Measurements from ENCODE around the gene ETHE1. TPM values are rescaled to one million over a fixed set of nuclear protein-coding genes. Genes with fewer than 3 reads are reported as not detected.

Gene ETHE1
- total and polyA plus RNA-seq, 2 of the 8 experiments (the other 6 are each of a cell fraction or from before 2014, with no cell fraction given) = 19.9 to 96.0 TPM

- FAIRE-seq = no peak
- H4K5ac ChIP-seq (ENCODE audit: insufficient read length, low read depth, low read length) = no peak overlapping the region
- POLR2A ChIA-PET (ENCODE audit: partially characterized antibody) = interaction anchor here (1.3 to 2.0 kb wide), 4 partner anchors 15 to 49 kb away, joined by 3 to 9 read pairs (median 4); partner anchors contain the start of genes PINLYP and XRCC1
Observed at GRCh38 chr19:43554317-43554895, 27.4 kb upstream of the ETHE1 start.

More at GRCh38 chr19:43554317-43554895, 27.4 kb upstream of the ETHE1 start:
- H2BK15ac ChIP-seq (ENCODE audit: low read length) = no peak overlapping the region
- H3K4me1 ChIP-seq (replicated peaks in 1 of 4; ENCODE audit: control insufficient read depth in 3 of 4, insufficient read depth in 4 of 4, low read length in 3 of 4) = 0 out of 7 replicates have a peak, but pooled peaks cover 0 to 2% (median 0%) of the 10 kb centered on the region in 4 experiments
- no peak overlapping the region for H4K8ac ChIP-seq (ENCODE audit: extremely low read depth, insufficient read depth, low read length)
- CTCF ChIA-PET (ENCODE audit: partially characterized antibody) = interaction anchor here (0.7 to 10.7 kb wide), 19 partner anchors 11 to 107 kb away, joined by 3 to 122 read pairs (median 5); partner anchors contain the start of genes IRGQ, XRCC1, ZNF575 and ZNF576
- no peak overlapping the region for H3K4me3 ChIP-seq (ENCODE audit: extremely low read depth in 1 of 4, insufficient read depth in 2 of 4, low read depth in 3 of 4, low read length in 4 of 4)
- no peak overlapping the region for H2BK120ac ChIP-seq (replicated peaks; ENCODE audit: low read depth, low read length)
- H3K36me3 ChIP-seq (ENCODE audit: control insufficient read depth in 2 of 4, insufficient read depth in 4 of 4, low read length in 3 of 4) = peaks cover 5 to 28% (median 17%) of the 10 kb centered on the region in 4 experiments; a peak in 6 of 8 replicates
- H3K9me3 ChIP-seq (ENCODE audit: insufficient read depth in 2 of 2, low read depth in 1 of 2, low read length in 1 of 2) = no peaks in the 10 kb centered on the region
- H3K23me2 ChIP-seq (ENCODE audit: low read depth, low read length) = no peaks in the 10 kb centered on the region
- H2AK5ac ChIP-seq (ENCODE audit: low read depth, low read length) = no peak overlapping the region
- H3K79me2 ChIP-seq (ENCODE audit: control insufficient read depth in 1 of 2, insufficient read depth in 2 of 2, low read length in 2 of 2) = no peaks in the 10 kb centered on the region
- H4K20me1 ChIP-seq (replicated peaks in 1 of 2; ENCODE audit: control insufficient read depth in 1 of 2, insufficient read depth in 2 of 2, low read length in 2 of 2) = peaks cover 0 to 4% of the 10 kb centered on the region in 2 experiments
- H3K14ac ChIP-seq (ENCODE audit: insufficient read length) = no peak overlapping the region
- 0 out of 2 replicates have a peak, but pooled peaks cover 3% of the 10 kb centered on the region for H3K79me1 ChIP-seq (ENCODE audit: low read depth, low read length)
- H3K27ac ChIP-seq (ENCODE audit: low read depth, low read length) = no peak overlapping the region
- no peak overlapping the region for H3K18ac ChIP-seq (ENCODE audit: extremely low read depth, low read length)
- H2BK20ac ChIP-seq (ENCODE audit: low read length) = no peak overlapping the region
- no peak overlapping the region for H2AFZ ChIP-seq (ENCODE audit: low read length)
- no peak overlapping the region for H3K23ac ChIP-seq (ENCODE audit: insufficient read length)
- no peak overlapping the region for H3K9ac ChIP-seq (replicated peaks in 1 of 4; ENCODE audit: extremely low read depth in 1 of 4, low read depth in 3 of 4, low read length in 3 of 4)
- no peak overlapping the region for H3K4me2 ChIP-seq (ENCODE audit: insufficient read depth in 1 of 2, low read depth in 2 of 2, low read length in 2 of 2)
- TF ChIP-seq EGR1 (IDR thresholded peaks at IDR 0.05; ENCODE audit: borderline replicate concordance, low read depth, low read length) (no peak), TCF12 (IDR thresholded peaks at IDR 0.05; ENCODE audit: low read depth, low read length) (no peak), TEAD4 (IDR thresholded peaks at IDR 0.05; ENCODE audit: low read depth, low read length) (no peak)
- no peak overlapping the region for H2BK12ac ChIP-seq (ENCODE audit: low read depth, low read length)
- DNase-seq (ENCODE audit: low read depth in 1 of 2, low spot score in 2 of 2) = no peak
- no peaks in the 10 kb centered on the region for H3K27me3 ChIP-seq (replicated peaks in 1 of 4; ENCODE audit: control insufficient read depth in 3 of 4, extremely low read depth in 1 of 4, insufficient read depth in 3 of 4, low read length in 3 of 4)
- no peak overlapping the region for H3K4ac ChIP-seq (replicated peaks; ENCODE audit: insufficient read length, low read depth, low read length)
- no peak overlapping the region for H3K56ac ChIP-seq (replicated peaks; ENCODE audit: insufficient read length, low read depth, low read length)
- no peak overlapping the region for H2BK5ac ChIP-seq (ENCODE audit: low read depth, low read length)
- H4K91ac ChIP-seq (replicated peaks; ENCODE audit: insufficient read length, low read length) = no peak overlapping the region
- WGBS, 2 experiments (ENCODE audit: extremely low coverage in 1 of 2, insufficient coverage in 1 of 2, insufficient read length in 1 of 2, insufficient replicate concordance in 2 of 2, low coverage in 1 of 2, low lambda C conversion rate in 2 of 2, missing lambda C conversion rate in 1 of 2) = 94% methylated on average over 15 of the region's 15 CpGs; no CpG with 5 or more reads in 1 of the 2 experiments

Measured in H1 (cell line).